ENCODE measurements around the gene SORBS2.
A peak's percentile ranks its signal among the peaks of the same experiment; 100 is the strongest.

SORBS2 gene

DNA sequence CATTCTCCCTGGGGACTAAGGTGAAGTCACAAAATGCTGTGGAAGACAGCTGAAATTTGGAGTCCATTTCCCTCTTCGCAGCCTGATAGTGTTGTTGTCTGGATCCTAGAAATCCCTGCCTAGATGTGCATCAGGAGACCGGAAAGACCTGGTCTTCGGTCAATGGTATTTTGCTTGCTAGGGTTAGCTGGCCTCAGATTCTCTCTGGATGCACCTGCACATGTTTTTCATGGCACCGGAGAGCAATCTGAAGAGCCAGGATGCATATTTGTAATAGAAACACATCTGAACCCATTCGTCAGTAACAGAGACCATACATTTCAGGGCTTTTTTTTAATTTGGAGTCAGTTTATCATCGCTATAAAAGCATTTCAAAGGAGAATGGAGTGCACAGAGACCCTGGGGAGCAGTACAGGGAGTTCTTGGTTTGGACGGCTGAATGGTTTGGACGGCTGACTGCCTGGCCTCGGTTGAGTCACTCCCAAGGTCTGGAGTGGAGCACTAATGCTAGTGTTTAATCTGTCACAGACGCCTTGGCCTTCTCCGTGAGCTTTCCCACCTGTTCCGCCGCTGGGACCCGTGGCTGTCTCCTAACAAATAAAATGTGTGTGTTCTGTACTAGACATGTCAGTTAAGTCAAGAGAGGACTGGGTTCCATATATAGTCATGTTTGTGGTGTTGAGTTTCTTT, 269.2 kb downstream of the SORBS2 start:
- peak in 1 of 14 donors; percentile 5 for DNase-seq

DNA sequence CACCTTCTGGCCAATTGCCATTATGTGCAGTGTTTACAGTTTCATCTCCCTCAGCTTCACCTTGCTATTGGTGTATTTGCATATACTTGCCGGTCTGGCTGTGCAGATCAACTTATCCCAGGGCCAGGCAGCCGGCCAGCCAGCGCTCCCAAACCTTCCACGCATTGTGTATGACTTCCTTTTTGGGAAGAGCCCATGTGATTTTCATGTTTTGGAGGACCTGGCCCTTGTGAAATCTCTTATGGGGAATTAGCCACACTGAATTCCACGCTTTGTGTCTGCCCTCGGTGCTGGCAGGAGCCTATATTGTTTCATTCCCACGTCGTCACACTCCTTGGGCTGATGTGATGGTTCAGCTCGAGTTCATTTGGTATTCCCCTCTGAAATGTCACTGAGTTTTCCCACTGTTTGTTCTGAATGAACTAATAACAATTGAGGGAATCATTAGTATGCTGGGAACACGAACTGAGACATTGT, 270.7 kb downstream of the SORBS2 start:
- peak in 5 of 14 donors; percentile 1 to 59 (median 26) for DNase-seq

DNA sequence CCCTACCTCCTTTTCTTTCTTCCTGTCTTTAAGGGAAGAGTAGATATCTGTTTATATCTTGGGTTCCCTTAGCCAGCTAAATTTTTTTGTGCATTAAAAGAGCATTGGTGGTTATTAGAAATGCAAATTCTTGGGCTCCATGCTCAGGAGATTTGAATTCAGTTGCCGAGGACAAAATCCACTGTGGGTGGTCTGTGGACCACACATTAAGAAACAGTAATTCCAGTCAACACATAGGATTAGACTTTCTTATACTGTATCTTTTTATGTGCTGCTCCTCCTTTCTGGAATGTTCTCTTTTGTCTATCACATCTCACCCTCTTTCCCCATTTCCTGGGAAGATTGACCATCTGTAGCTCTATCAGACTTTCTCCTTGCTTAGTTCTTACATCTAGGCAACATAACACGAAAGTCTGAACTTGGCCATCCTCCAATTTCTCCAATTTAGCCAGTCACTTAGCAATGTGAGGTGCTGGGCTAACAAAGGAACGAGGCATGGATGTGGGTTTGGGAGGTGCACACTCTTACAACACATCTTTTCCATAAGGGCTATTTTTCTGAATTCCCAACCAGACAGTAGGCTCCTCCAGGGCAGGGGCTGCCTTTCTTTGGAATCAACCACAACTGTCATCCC, 271.4 kb downstream of the SORBS2 start:
- no peak for DNase-seq

DNA sequence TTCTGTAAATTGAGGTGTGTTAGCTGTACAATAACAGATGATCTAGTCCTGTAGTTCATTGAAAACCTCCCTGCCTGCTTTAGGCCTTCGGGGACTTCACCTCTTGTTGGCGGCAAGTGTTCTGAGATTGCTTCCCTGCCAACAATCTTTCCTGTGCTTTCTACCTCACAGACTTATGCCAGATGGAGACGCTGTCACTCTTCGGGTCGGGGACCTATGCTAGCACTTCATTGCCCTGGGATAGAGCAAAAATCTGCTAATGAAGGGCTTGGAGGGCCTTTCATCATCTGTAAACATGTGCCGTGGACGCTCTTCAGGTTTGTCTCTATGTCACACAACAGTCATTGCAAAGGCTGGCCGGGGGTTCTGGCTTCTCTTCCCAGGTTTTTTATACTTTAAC, 272.0 kb downstream of the SORBS2 start:
- DNase-seq, result no peak

DNA sequence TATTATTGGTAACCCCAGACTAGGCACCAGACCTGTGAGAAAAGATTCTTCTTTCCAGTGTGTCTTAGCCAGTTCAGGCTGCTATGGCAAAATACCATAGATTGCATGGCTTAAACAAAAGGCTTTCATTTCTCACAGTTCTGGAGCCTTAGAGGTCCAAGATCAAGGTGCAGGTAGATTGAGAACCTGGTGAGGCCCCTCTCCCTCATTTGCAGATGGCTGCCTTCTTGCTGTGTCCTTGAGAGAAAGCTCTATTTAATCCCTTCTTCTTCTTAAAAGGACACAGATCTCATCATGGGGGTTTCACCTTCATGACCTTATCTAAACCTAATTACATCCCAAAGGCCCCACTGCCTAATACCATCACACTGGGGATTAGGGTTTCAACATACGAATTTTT, 273.2 kb downstream of the SORBS2 start:
- no peak for DNase-seq

DNA sequence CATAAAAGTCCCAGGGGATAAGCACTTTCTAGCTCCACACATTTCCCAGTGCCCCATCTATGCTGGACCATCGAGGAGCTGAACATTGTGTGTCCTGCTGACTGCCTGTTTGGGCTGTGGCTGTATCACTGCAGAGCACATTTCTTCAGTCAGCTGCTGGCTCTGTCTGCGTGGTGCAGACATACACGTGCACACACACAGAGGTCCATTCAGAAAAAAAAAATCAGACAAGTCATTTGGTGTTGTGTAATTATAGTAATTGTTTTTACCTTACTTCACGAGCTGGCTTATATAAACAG, 275.6 kb downstream of the SORBS2 start:
- peak in 4 of 14 donors; percentile 10 to 30 (median 18) for DNase-seq

DNA sequence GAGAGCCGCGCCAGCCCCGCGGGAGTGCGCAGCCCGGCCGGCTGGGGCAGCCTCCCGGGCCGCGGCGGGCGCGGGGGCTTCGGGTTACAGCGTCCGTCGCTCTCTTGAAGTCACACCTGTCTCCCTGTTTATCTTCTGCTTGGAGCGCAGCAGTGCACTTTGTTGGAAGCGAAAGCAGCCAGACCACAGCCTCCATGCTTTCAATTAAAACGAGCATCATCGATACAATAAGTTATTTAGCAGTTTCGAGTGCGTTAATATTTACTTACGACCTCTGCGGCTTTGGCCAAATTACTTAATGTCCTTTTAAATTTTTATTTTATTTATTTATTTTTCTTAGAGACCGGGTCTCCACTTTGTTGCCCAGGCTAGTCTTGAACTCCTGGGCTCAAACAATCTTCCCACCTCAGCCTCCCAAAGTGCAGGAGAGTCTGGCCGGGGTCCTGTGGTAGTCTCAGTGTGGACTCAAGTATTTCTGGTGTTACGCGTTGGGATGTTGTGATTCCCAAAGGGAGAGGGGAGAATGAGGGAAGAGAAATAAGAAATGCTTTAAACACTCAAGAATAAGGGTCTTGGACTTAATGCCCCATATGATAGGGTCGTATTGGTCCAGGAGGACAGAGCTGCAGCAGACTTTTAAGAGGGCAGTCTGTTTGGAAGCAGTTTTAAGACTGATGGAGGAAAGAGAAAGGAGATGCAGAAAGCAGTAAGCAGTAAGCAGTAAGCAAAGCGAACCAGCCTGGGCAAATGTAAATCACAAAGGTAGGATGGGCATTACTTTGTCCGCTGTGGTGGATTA, 276.2 kb downstream of the SORBS2 start:
- DNase-seq, result no peak
